ENCODE results near the gene GEN1.
"Not testable (repeated sequence)": the region's sequence is repeated elsewhere in the genome, so short reads cannot be mapped to it uniquely, and the experiment has no call there.

Gene GEN1

GRCh38 chr2:17799301-17800120 lies 45.6 kb downstream of the GEN1 start:
- FAIRE-seq = no peak

GRCh38 chr2:17800219-17800618 lies 46.3 kb downstream of the GEN1 start:
- FAIRE-seq = no peak

- FAIRE-seq = no peak
Measured at GRCh38 chr2:17800693-17801458, 46.9 kb downstream of the GEN1 start.

GRCh38 chr2:17803497-17803896 lies 49.6 kb downstream of the GEN1 start:
- no peak for FAIRE-seq

- FAIRE-seq = no peak
Measured at GRCh38 chr2:17804358-17804757, 50.4 kb downstream of the GEN1 start.

- no peak for FAIRE-seq
Measured at GRCh38 chr2:17805166-17805565, 51.2 kb downstream of the GEN1 start.

GRCh38 chr2:17805717-17806363 lies 51.9 kb downstream of the GEN1 start:
- no peak for FAIRE-seq

- FAIRE-seq = no peak
Measured at GRCh38 chr2:17813010-17813741, 59.2 kb downstream of the GEN1 start.

- FAIRE-seq = no peak
Measured at GRCh38 chr2:17813742-17814473, 60.0 kb downstream of the GEN1 start.

- no peak for FAIRE-seq
Measured at GRCh38 chr2:17814601-17815000, 60.7 kb downstream of the GEN1 start.

- FAIRE-seq = no peak
Measured at GRCh38 chr2:17815468-17816184, 61.7 kb downstream of the GEN1 start.

GRCh38 chr2:17816396-17817245 lies 62.7 kb downstream of the GEN1 start, which contains the start of gene MSGN1:
Gene MSGN1, plus strand, starts transcription at chr2:17816460. Its CDS starts 59 bp downstream, at chr2:17816519.
- no peak for FAIRE-seq

GRCh38 chr2:17818235-17818815 lies 64.4 kb downstream of the GEN1 start:
- peak; percentile 46 for FAIRE-seq

GRCh38 chr2:17821080-17821479 lies 67.1 kb downstream of the GEN1 start:
- FAIRE-seq = no peak

- no peak for FAIRE-seq
Measured at GRCh38 chr2:17821535-17822444, 67.9 kb downstream of the GEN1 start.

- no peak for FAIRE-seq
Measured at GRCh38 chr2:17822445-17823117, 68.6 kb downstream of the GEN1 start.

- not testable (repeated sequence) for FAIRE-seq
Measured at GRCh38 chr2:17823646-17824045, 69.7 kb downstream of the GEN1 start.

- no peak for FAIRE-seq
Measured at GRCh38 chr2:17827316-17827715, 73.4 kb downstream of the GEN1 start.

All from TTC549 (cell line).